ENCODE measurements around the gene ITIH5.

- TF ChIP-seq CTCF (IDR thresholded peaks at IDR 0.05; ENCODE audit: low read depth, low read length) (no peak), POLR2A (IDR thresholded peaks at IDR 0.05; ENCODE audit: extremely low read depth, insufficient read length) (no peak)
Observed at GRCh38 chr10:7561216-7561893, 105.4 kb downstream of the ITIH5 start.

Measured in NB4 (cell line).